Right renal pelvis (tissue), 4 donors: ENCODE data around the gene RFX3. TPM values are rescaled to one million over a fixed set of nuclear protein-coding genes. Genes with fewer than 3 reads are reported as not detected.

ENCODE experiments used
- DNase-seq, 4 donors: peaks; one replicate each; pipeline ENCODE4 v3.0.0-alpha.2; 2013; ENCODE audit warnings: low read depth in 4 of 4, low spot score in 3 of 4, missing footprints in 1 of 4
- polyA plus RNA-seq, 4 donors: library from polyadenylated mRNA; unstranded; fragments of 120-200 nt; gene quantifications; one replicate each; pipeline ENCODE4 v1.2.1, GENCODE V29; 2013; ENCODE audit not compliant: insufficient read length in 4 of 4

Gene RFX3
- polyA plus RNA-seq, 4 donors, result 14.5 to 19.9 (median 17.5) TPM

- DNase-seq, result no peak
Observed at GRCh38 chr9:3479514-3480352, 46.1 kb downstream of the RFX3 start.

GRCh38 chr9:3478549-3478953 lies 47.2 kb downstream of the RFX3 start:
- no peak for DNase-seq

GRCh38 chr9:3477236-3477834 lies 48.5 kb downstream of the RFX3 start:
- DNase-seq, result no peak

GRCh38 chr9:3475300-3476020 lies 50.3 kb downstream of the RFX3 start:
- no peak for DNase-seq

- no peak for DNase-seq
Observed at GRCh38 chr9:3474821-3475220, 51.0 kb downstream of the RFX3 start.

- no peak for DNase-seq
Observed at GRCh38 chr9:3473405-3473804, 52.4 kb downstream of the RFX3 start.

- DNase-seq, result no peak
Observed at GRCh38 chr9:3471883-3472282, 53.9 kb downstream of the RFX3 start.

- DNase-seq, result no peak
Observed at GRCh38 chr9:3468421-3469205, 57.2 kb downstream of the RFX3 start.

- DNase-seq, result peak; percentile 20 to 34 (median 20)
Observed at GRCh38 chr9:3467593-3468219, 58.1 kb downstream of the RFX3 start.

- no peak for DNase-seq
Observed at GRCh38 chr9:3464033-3464638, 61.7 kb downstream of the RFX3 start.

- DNase-seq, result no peak
Observed at GRCh38 chr9:3458806-3459475, 66.9 kb downstream of the RFX3 start.

- DNase-seq, result no peak
Observed at GRCh38 chr9:3457175-3457574, 68.6 kb downstream of the RFX3 start.

GRCh38 chr9:3455717-3456116 lies 70.1 kb downstream of the RFX3 start:
- no peak for DNase-seq

GRCh38 chr9:3455094-3455493 lies 70.7 kb downstream of the RFX3 start:
- no peak for DNase-seq

GRCh38 chr9:3451956-3452355 lies 73.8 kb downstream of the RFX3 start:
- no peak for DNase-seq

- no peak for DNase-seq
Observed at GRCh38 chr9:3447788-3448187, 78.0 kb downstream of the RFX3 start.

GRCh38 chr9:3447143-3447542 lies 78.7 kb downstream of the RFX3 start:
- no peak for DNase-seq

GRCh38 chr9:3446313-3446712 lies 79.5 kb downstream of the RFX3 start:
- no peak for DNase-seq

GRCh38 chr9:3444016-3444415 lies 81.8 kb downstream of the RFX3 start:
- DNase-seq, result no peak
